ENCODE data around the gene PITPNB.

Gene PITPNB

GRCh38 chr22:27880778-27881394 is 38.2 kb downstream of the PITPNB start:
- no peak for DNase-seq (ENCODE audit: low read depth)

GRCh38 chr22:27879923-27880322 is 39.1 kb downstream of the PITPNB start:
- DNase-seq (ENCODE audit: low read depth), result no peak

GRCh38 chr22:27878541-27878940 is 40.5 kb downstream of the PITPNB start:
- DNase-seq (ENCODE audit: low read depth), result no peak

- DNase-seq (ENCODE audit: low read depth), result no peak
Measured at GRCh38 chr22:27877501-27877900, 41.6 kb downstream of the PITPNB start.

GRCh38 chr22:27876684-27877083 is 42.4 kb downstream of the PITPNB start:
- no peak for DNase-seq (ENCODE audit: low read depth)

GRCh38 chr22:27875951-27876350 is 43.1 kb downstream of the PITPNB start:
- DNase-seq (ENCODE audit: low read depth), result no peak

GRCh38 chr22:27874764-27875163 is 44.3 kb downstream of the PITPNB start:
- no peak for DNase-seq (ENCODE audit: low read depth)

GRCh38 chr22:27874185-27874584 is 44.9 kb downstream of the PITPNB start:
- no peak for DNase-seq (ENCODE audit: low read depth)

GRCh38 chr22:27873472-27873871 is 45.6 kb downstream of the PITPNB start:
- no peak for DNase-seq (ENCODE audit: low read depth)

GRCh38 chr22:27872488-27872887 is 46.6 kb downstream of the PITPNB start:
- no peak for DNase-seq (ENCODE audit: low read depth)

GRCh38 chr22:27871306-27872014 is 47.6 kb downstream of the PITPNB start:
- DNase-seq (ENCODE audit: low read depth), result no peak

GRCh38 chr22:27870234-27871191 is 48.5 kb downstream of the PITPNB start:
- no peak for DNase-seq (ENCODE audit: low read depth)

GRCh38 chr22:27868732-27869282 is 50.2 kb downstream of the PITPNB start:
- DNase-seq (ENCODE audit: low read depth), result no peak

GRCh38 chr22:27867953-27868731 is 50.9 kb downstream of the PITPNB start:
- DNase-seq (ENCODE audit: low read depth), result no peak

GRCh38 chr22:27867085-27867952 is 51.7 kb downstream of the PITPNB start:
- no peak for DNase-seq (ENCODE audit: low read depth)

- no peak for DNase-seq (ENCODE audit: low read depth)
Measured at GRCh38 chr22:27866135-27867084, 52.6 kb downstream of the PITPNB start.

GRCh38 chr22:27865496-27865895 is 53.6 kb downstream of the PITPNB start:
- DNase-seq (ENCODE audit: low read depth), result no peak

GRCh38 chr22:27863556-27863955 is 55.5 kb downstream of the PITPNB start:
- no peak for DNase-seq (ENCODE audit: low read depth)

GRCh38 chr22:27863001-27863400 is 56.1 kb downstream of the PITPNB start:
- no peak for DNase-seq (ENCODE audit: low read depth)

Measured in stimulated activated CD4-positive, alpha-beta T cell treated with anti-CD3 and anti-CD28 coated beads, Interleukin-2, amount 100 ng/mL, for 4 hours (primary cell).